GM12864 (cell line): ENCODE results near the gene DSP.

Experiments
- DNase-seq: peaks from one replicate; pipeline ENCODE4 v3.0.0-alpha.2; 2011; ENCODE audit warnings: low read depth
- H3K4me3 ChIP-seq: 2 replicates; pipeline ENCODE4 v1.5.1; 2011; ENCODE audit warnings: mild to moderate bottlenecking, low read depth, low read length, control low read depth
- CTCF ChIP-seq: IDR thresholded peaks from 2 replicates; pipeline ENCODE4 v1.5.1; 2011; ENCODE audit warnings: low read depth, mild to moderate bottlenecking, moderate library complexity, low read length, control low read depth, inconsistent platforms; ENCODE audit errors: missing control alignments

The DSP gene

GRCh38 chr6:7628479-7628878, 87.0 kb downstream of the DSP start:
- TF ChIP-seq CTCF: no peak
- H3K4me3 ChIP-seq: no peak overlapping the region
- no peak for DNase-seq

GRCh38 chr6:7628909-7629308, 87.4 kb downstream of the DSP start:
- no peak for DNase-seq
- no peak overlapping the region for H3K4me3 ChIP-seq
- no peak for TF ChIP-seq CTCF

- no peak for DNase-seq
- H3K4me3 ChIP-seq: no peak overlapping the region
- no peak for TF ChIP-seq CTCF
Observed at GRCh38 chr6:7629321-7629720, 87.8 kb downstream of the DSP start.

GRCh38 chr6:7630792-7631191, 89.3 kb downstream of the DSP start:
- H3K4me3 ChIP-seq: no peak overlapping the region
- DNase-seq: no peak
- TF ChIP-seq CTCF: no peak

GRCh38 chr6:7631466-7631865, 90.0 kb downstream of the DSP start:
- DNase-seq: no peak
- TF ChIP-seq CTCF: no peak
- H3K4me3 ChIP-seq: no peak overlapping the region

- no peak for DNase-seq
- no peak for TF ChIP-seq CTCF
- no peak overlapping the region for H3K4me3 ChIP-seq
Observed at GRCh38 chr6:7632501-7633290, 91.2 kb downstream of the DSP start.

GRCh38 chr6:7633361-7633760, 91.9 kb downstream of the DSP start:
- TF ChIP-seq CTCF: no peak

More at GRCh38 chr6:7633361-7633760, 91.9 kb downstream of the DSP start:
- DNase-seq: no peak
- no peak overlapping the region for H3K4me3 ChIP-seq
